UCSD-AML1 (cell line): ENCODE data around the gene GOLGB1.
"Not testable (repeated sequence)": the region's sequence is repeated elsewhere in the genome, so short reads cannot be mapped to it uniquely, and the experiment has no call there.

Source experiments
- DNase-seq: peaks from one replicate; lab custom pipeline; 2025; ENCODE audit not compliant: unreplicated experiment; lab: John Stamatoyannopoulos, UW

Gene GOLGB1

GRCh38 chr3:121690777-121691405 lies 58.6 kb downstream of the GOLGB1 start:
- DNase-seq, result no peak

- DNase-seq, result not testable (repeated sequence)
Observed at GRCh38 chr3:121688747-121689146, 60.8 kb downstream of the GOLGB1 start.

- no peak for DNase-seq
Observed at GRCh38 chr3:121681792-121682191, 67.7 kb downstream of the GOLGB1 start.

GRCh38 chr3:121677141-121677540 lies 72.4 kb downstream of the GOLGB1 start:
- DNase-seq, result no peak

- no peak for DNase-seq
Observed at GRCh38 chr3:121670676-121671075, 78.9 kb downstream of the GOLGB1 start.

- DNase-seq, result no peak
Observed at GRCh38 chr3:121667333-121667732, 82.2 kb downstream of the GOLGB1 start.

GRCh38 chr3:121665488-121665887 lies 84.1 kb downstream of the GOLGB1 start:
- DNase-seq, result no peak

GRCh38 chr3:121663171-121663847 lies 86.2 kb downstream of the GOLGB1 start:
- DNase-seq, result no peak

GRCh38 chr3:121662742-121663141 lies 86.8 kb downstream of the GOLGB1 start:
- no peak for DNase-seq

- no peak for DNase-seq
Observed at GRCh38 chr3:121661376-121661775, 88.2 kb downstream of the GOLGB1 start.

GRCh38 chr3:121660356-121661171 lies 89.0 kb downstream of the GOLGB1 start, which contains the start of gene HCLS1:
Gene HCLS1 (minus strand): TSS chr3:121660903. CDS start chr3:121658347, 2,556 bp downstream.
- DNase-seq, result peak; percentile 75

- DNase-seq, result no peak
Observed at GRCh38 chr3:121659586-121659985, 90.0 kb downstream of the GOLGB1 start.

- no peak for DNase-seq
Observed at GRCh38 chr3:121658716-121659435, 90.7 kb downstream of the GOLGB1 start.

GRCh38 chr3:121654493-121655385 lies 94.8 kb downstream of the GOLGB1 start:
- no peak for DNase-seq

GRCh38 chr3:121651684-121652083 lies 97.9 kb downstream of the GOLGB1 start:
- no peak for DNase-seq

- no peak for DNase-seq
Observed at GRCh38 chr3:121649645-121650044, 99.9 kb downstream of the GOLGB1 start.

- DNase-seq, result no peak
Observed at GRCh38 chr3:121648219-121648958, 101.2 kb downstream of the GOLGB1 start.

- DNase-seq, result no peak
Observed at GRCh38 chr3:121645054-121645453, 104.5 kb downstream of the GOLGB1 start.

GRCh38 chr3:121642601-121643314 lies 106.8 kb downstream of the GOLGB1 start:
- no peak for DNase-seq
